ENCODE data around the gene SPZ1. TPM values are rescaled to one million over a fixed set of nuclear protein-coding genes. Genes with fewer than 3 reads are reported as not detected.

Gene SPZ1
- total RNA-seq, 4 donors from 2014 or later, result not detected

DNA sequence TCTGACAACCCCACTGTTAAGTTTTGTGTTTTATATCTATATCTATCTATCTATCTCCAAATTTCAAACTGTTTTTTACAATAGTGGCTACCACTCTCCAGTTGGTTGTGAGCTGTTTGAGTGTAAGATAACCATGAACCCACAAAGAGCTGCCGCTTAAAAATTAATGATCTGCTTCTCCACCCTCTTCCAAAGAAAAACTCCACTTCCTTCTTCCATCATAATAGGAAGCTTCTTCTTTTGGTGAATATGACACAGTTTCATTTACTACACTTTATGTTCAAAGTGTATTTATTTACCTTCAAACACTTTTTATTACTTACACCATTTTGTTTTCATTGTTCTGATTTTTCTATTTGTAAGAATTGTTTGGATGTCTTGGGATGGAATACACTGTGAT, 37.9 kb downstream of the SPZ1 start:
- H3K36me3 ChIP-seq, result no peaks in the 10 kb centered on the region
- TF ChIP-seq, protein P1, sequence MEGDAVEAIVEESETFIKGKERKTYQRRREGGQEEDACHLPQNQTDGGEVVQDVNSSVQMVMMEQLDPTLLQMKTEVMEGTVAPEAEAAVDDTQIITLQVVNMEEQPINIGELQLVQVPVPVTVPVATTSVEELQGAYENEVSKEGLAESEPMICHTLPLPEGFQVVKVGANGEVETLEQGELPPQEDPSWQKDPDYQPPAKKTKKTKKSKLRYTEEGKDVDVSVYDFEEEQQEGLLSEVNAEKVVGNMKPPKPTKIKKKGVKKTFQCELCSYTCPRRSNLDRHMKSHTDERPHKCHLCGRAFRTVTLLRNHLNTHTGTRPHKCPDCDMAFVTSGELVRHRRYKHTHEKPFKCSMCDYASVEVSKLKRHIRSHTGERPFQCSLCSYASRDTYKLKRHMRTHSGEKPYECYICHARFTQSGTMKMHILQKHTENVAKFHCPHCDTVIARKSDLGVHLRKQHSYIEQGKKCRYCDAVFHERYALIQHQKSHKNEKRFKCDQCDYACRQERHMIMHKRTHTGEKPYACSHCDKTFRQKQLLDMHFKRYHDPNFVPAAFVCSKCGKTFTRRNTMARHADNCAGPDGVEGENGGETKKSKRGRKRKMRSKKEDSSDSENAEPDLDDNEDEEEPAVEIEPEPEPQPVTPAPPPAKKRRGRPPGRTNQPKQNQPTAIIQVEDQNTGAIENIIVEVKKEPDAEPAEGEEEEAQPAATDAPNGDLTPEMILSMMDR (IDR thresholded peaks at IDR 0.05), result no peak
- TF ChIP-seq POLR2A (IDR thresholded peaks at IDR 0.05), result no peak

DNA sequence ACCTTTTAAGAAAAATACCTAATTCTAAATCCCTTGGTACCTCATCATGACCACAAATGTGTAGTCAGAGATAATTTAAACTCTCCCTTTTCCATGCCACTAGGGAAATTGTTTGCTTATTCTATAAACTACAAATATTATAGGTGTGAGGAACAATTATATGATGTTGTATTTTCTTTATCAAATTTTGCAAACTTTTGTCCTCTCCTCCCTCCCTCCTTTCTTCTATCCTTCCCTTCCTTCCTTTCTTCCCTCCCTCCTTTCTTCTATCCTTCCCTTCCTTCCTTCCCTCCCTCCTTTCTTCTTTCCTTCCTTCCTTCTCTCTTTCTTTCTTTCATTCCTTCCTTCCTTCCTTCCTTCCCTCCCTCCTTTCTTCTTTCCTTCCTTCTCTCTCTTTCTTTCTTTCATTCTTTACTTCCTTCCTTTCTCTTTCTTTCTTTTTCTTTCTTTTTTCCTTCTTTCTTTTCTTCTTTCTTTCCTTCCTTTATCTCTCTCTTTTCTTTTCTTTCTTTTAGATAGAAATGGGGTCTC, 41.2 kb downstream of the SPZ1 start:
- Histone ChIP-seq H3K4me1 (no peaks in the 10 kb centered on the region), H3K27me3 (no peaks in the 10 kb centered on the region), H3K9me3 (no peaks in the 10 kb centered on the region), H3K36me3 (no peaks in the 10 kb centered on the region), H3K4me3 (no peak overlapping the region), H3K27ac (no peak overlapping the region)
- TF ChIP-seq, protein P1 (IDR thresholded peaks at IDR 0.05), result no peak
- no peak for TF ChIP-seq POLR2A (IDR thresholded peaks at IDR 0.05)
- no peak for DNase-seq

More for the DNA sequence above, 37.9 kb downstream of the SPZ1 start:
- H3K27ac ChIP-seq, result no peak overlapping the region
- no peaks in the 10 kb centered on the region for H3K4me1 ChIP-seq
- no peak overlapping the region for H3K4me3 ChIP-seq
- H3K27me3 ChIP-seq, result no peaks in the 10 kb centered on the region
- no peaks in the 10 kb centered on the region for H3K9me3 ChIP-seq
- DNase-seq, result no peak

DNA sequence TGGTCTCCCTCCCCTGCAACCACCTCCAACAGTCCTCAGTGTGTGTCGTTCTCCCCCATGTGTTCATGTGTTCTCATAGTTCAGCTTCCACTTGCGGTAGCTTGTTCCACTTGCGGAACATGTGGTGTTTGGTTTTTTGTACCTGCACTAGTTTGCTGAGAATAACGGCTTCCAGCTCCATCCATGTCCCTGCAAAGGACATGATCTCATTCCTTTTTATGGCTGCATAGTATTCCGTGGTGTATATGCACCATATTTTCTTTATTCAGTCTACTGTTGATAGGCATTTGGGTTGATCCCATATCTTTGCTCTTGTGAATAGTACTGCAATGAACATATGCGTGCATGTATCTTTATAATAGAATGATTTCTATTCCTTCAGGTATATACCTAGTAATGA, 45.1 kb downstream of the SPZ1 start:
- Histone ChIP-seq H3K9me3 (no peaks in the 10 kb centered on the region), H3K36me3 (no peaks in the 10 kb centered on the region), H3K4me1 (no peaks in the 10 kb centered on the region), H3K4me3 (no peak overlapping the region), H3K27ac (no peak overlapping the region), H3K27me3 (no peaks in the 10 kb centered on the region)
- TF ChIP-seq, protein P1 (IDR thresholded peaks at IDR 0.05), result no peak
- no peak for TF ChIP-seq POLR2A (IDR thresholded peaks at IDR 0.05)
- no peak for DNase-seq

DNA sequence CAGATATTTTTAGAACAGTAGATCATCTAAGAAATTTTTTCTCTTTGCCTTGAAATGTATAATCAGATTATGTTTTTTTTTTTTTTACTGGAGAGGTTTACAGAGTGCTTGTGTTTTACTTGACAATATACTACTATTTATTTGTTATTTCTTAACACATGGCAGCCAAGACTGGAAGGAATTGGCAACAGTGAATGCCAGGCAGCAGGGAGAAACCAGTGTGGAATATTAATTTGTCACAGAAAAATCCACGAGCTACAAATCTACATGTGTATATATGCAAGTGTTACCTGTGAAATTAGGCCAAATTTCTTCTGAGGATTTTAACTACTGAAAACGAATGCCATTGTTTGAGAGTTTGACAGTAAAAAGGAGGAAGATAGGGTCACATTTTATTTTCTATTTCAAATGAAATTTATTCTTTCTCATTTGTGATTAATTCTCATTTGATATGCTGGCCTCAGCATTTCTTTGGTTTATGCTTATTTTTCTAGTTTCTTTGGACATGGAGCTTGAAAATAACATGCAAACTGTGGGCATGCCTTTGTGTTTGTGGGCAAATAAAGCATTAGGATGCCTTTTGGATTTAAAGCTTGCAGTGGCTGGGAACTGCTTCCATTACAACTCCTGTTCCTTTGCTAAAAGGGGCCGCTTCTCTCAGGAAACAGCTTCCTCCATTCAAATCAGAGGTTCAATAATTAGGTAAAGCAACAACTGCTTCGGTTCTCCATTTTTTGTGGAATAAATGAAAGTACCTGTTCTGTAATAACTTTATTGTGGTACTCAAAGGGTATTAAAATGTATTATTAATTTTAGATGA, 49.1 kb downstream of the SPZ1 start:
- Histone ChIP-seq H3K36me3 (no peaks in the 10 kb centered on the region), H3K4me3 (no peak overlapping the region), H3K27ac (no peak overlapping the region), H3K4me1 (no peaks in the 10 kb centered on the region), H3K27me3 (no peaks in the 10 kb centered on the region), H3K9me3 (no peaks in the 10 kb centered on the region)
- DNase-seq, result no peak
- TF ChIP-seq, protein P1 (IDR thresholded peaks at IDR 0.05), result no peak
- TF ChIP-seq POLR2A (IDR thresholded peaks at IDR 0.05), result no peak

DNA sequence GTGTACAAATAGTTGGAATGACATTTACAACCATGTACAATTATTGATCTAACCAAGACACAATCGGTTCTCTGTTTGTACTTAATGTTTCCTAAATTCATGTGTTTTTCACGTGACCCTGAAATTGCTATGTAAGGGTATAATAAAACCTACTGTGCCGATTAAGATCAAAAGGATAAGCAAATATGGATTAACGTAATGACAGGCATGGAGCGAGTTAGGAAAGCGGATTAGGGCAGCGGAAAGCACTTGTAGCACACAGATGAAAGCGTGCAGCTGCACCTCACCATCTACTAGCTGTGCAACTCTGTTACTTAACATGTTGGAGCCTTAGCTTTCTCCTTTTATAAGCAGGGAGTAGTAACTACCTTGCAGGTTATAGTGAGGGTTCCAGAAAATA, 49.7 kb downstream of the SPZ1 start:
- Histone ChIP-seq H3K27ac (no peak overlapping the region), H3K4me3 (no peak overlapping the region), H3K9me3 (no peaks in the 10 kb centered on the region), H3K4me1 (no peaks in the 10 kb centered on the region), H3K27me3 (no peaks in the 10 kb centered on the region), H3K36me3 (no peaks in the 10 kb centered on the region)
- no peak for DNase-seq
- no peak for TF ChIP-seq POLR2A (IDR thresholded peaks at IDR 0.05)
- TF ChIP-seq, protein P1 (IDR thresholded peaks at IDR 0.05), result no peak
